HTR-8/SVneo (cell line): ENCODE data around the gene HSFY2.
"Not testable (repeated sequence)": the region's sequence is repeated elsewhere in the genome, so short reads cannot be mapped to it uniquely, and the experiment has no call there.

Source experiments
- DNase-seq: peaks from one replicate; pipeline ENCODE4 v3.0.0; 2011; ENCODE audit warnings: low spot score, mixed read lengths; ENCODE audit not compliant: insufficient read length
- FAIRE-seq: peaks from 2 replicates; lab custom pipeline; 2011; peaks lifted over from hg19 to GRCh38; lab: Jason Lieb, UNC

HSFY2 gene, protein sequence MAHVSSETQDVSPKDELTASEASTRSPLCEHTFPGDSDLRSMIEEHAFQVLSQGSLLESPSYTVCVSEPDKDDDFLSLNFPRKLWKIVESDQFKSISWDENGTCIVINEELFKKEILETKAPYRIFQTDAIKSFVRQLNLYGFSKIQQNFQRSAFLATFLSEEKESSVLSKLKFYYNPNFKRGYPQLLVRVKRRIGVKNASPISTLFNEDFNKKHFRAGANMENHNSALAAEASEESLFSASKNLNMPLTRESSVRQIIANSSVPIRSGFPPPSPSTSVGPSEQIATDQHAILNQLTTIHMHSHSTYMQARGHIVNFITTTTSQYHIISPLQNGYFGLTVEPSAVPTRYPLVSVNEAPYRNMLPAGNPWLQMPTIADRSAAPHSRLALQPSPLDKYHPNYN

DNA sequence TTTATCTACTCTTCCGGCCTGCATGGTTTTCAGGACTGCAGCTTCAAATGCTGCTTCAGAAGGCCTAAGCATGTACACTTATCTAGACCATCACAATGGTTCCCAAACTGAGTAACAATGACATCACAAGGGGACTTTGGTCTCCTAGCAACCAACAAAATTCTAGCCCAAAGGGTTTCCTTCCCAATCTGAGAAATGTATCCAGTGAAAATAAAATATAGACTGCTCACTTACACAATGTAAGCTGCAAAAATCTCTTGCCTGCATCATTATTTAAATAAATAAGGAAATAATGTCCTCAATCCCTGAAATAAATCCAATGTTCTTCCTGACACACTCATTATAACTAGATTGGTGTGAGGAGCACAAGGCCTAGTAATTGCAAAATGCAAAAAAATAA lies at the start of gene HSFY2:
TSS of gene HSFY2 (minus strand) at position 101 of the 400 bp plus-strand sequence. CDS start 117 bp downstream, outside the sequence.
- FAIRE-seq, DNase-seq: not testable (repeated sequence)

DNA sequence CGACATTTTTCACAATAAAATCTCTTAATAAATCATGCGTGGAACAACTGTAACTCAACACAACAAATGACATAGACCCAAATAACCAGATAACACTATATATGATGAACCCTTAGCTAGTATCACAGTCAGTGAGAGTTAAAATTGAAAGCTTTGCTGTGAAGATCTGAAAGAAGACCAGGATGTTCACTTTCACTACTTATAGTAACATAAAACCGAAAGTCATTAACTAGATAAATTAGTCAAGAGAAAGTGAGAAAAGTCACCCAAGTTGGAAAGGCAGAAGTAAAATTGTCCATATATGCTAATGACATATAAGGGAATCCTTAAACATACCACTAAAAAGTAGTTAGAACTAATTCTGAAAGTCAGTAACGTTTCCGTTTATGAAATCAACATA lies 42.2 kb upstream of the HSFY2 start:
- FAIRE-seq = not testable (repeated sequence)

GRCh38 chrY:18788757-18789406 lies 15.3 kb upstream of the HSFY2 start:
- FAIRE-seq, DNase-seq: not testable (repeated sequence)

More for the DNA sequence above, 42.2 kb upstream of the HSFY2 start:
- not testable (repeated sequence) for DNase-seq

DNA sequence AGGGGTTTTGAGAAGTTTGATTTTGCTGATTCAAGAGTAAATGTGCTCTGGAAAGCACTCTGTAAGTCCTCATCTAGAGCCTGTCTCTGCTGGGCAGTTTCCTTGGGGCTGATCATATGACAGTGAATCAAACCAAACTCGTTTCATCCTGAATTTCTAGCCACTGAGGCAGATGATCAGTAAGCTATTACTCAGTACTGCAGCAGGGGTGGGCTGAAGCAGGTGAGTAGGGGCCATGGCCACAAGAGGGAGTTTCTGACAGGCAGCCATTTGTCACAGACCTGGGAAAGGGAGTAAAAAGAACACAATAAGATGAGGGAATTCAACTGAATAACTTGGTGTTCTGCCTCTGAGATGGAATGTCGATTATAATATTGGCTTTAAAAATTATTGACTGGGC lies 19.5 kb downstream of the HSFY2 start:
- DNase-seq, FAIRE-seq: not testable (repeated sequence)

GRCh38 chrY:18753133-18753815 lies 20.3 kb downstream of the HSFY2 start:
- not testable (repeated sequence) for FAIRE-seq

GRCh38 chrY:18723714-18724113 lies 49.8 kb downstream of the HSFY2 start:
- DNase-seq, FAIRE-seq: not testable (repeated sequence)

More at GRCh38 chrY:18753133-18753815, 20.3 kb downstream of the HSFY2 start:
- not testable (repeated sequence) for DNase-seq
